Skin epidermis (tissue), 12 donors: ENCODE results near the gene CYP26C1.
"Not testable (repeated sequence)": the region's sequence is repeated elsewhere in the genome, so short reads cannot be mapped to it uniquely, and the experiment has no call there.

ENCODE experiments used
- H3K27ac ChIP-seq, 21 experiments: fragments of 200-600 bp; sonication (generic) in 11 of 21; one replicate each; pipeline ENCODE4 v1.5.0; 2020; ENCODE audit warnings: mild to moderate bottlenecking in 3 of 21, inconsistent platforms in 2 of 21, moderate library complexity in 2 of 21
- H3K4me3 ChIP-seq, 7 experiments: fragments of 200-600 bp; sonication (generic) in 2 of 7; one replicate each; pipeline ENCODE4 v1.5.0; 2020; ENCODE audit warnings: inconsistent platforms in 2 of 7, mild to moderate bottlenecking in 2 of 7, moderate library complexity in 1 of 7

The CYP26C1 gene

GRCh38 chr10:93101148-93101547, 40.5 kb downstream of the CYP26C1 start:
- H3K27ac ChIP-seq, H3K4me3 ChIP-seq: not testable (repeated sequence)

DNA sequence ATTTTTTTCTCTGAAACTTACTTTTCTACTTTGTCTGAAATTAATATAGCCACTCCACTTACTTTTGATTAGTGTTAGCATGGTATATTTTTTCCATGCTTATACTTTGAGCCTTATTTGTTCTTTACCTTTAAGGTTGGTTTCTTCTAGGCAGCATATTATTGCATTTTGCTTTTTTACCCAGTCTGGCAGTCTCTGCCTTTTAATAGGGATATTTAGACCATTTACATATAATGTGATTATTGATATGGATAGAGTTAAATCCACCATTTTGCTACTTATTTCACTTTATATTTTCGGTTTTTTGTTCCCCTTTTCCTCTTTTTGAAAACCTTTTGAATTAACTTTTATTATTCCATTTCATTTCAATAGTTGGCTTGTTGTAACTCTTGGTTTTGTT, 43.4 kb downstream of the CYP26C1 start:
- H3K27ac ChIP-seq: no peak overlapping the region

GRCh38 chr10:93106631-93107072, 46.1 kb downstream of the CYP26C1 start:
- Histone ChIP-seq H3K27ac (no peak overlapping the region), H3K4me3 (no peak overlapping the region)

More for the DNA sequence above, 43.4 kb downstream of the CYP26C1 start:
- H3K4me3 ChIP-seq: no peak overlapping the region

- Histone ChIP-seq H3K4me3 (no peak overlapping the region), H3K27ac (no peak overlapping the region)
Observed at GRCh38 chr10:93110472-93111146, 50.0 kb downstream of the CYP26C1 start.

- H3K27ac ChIP-seq: no peak overlapping the region
- no peak overlapping the region for H3K4me3 ChIP-seq
Observed at GRCh38 chr10:93113042-93113441, 52.4 kb downstream of the CYP26C1 start.

DNA sequence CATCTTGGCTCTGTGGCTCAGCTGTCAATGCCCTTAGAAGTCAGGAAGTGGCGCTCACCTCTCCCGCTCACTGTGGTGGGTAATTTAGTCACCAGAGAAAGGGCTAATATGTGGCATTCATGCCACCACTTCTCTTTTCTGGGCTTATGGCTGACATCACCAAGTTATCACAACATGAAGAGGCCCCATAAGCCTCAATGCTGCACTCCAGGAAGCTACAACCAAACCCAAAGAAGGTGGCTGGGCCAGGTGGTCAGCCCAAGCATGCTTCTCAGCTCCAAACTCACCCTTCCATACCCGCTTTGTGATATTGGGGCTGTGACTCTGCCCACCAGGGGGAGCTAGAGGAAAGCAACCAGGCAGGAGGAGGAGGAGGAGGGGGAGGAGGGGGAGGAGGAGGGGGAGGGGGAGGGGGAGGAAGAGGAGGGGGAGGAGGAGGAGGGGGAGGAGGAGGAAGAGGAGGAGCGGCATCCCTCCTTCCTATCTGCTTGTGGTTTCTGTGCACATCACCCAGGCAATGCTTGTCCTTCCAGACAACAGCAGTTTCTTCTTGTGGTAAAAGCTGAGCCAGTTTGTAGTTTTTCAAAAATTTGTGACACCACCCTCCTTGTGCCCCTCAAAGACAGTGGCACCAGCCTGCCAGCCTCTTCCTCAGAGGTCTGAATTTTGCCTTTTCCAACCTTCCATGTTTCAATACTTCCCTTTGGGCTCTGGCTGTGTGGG, 55.2 kb downstream of the CYP26C1 start:
- Histone ChIP-seq H3K4me3 (no peak overlapping the region), H3K27ac (no peak overlapping the region)
